ENCODE measurements around the gene PEPD.
A peak's percentile ranks its signal among the peaks of the same experiment; 100 is the strongest.
"Not testable (repeated sequence)": the region's sequence is repeated elsewhere in the genome, so short reads cannot be mapped to it uniquely, and the experiment has no call there.

The PEPD gene

GRCh38 chr19:33521480-33522370, at the start of gene PEPD:
PEPD (minus strand) TSS chr19:33521791; CDS start chr19:33521760, 31 bp downstream.
- DNase-seq (ENCODE audit: low read depth), result peak; percentile 33

DNA sequence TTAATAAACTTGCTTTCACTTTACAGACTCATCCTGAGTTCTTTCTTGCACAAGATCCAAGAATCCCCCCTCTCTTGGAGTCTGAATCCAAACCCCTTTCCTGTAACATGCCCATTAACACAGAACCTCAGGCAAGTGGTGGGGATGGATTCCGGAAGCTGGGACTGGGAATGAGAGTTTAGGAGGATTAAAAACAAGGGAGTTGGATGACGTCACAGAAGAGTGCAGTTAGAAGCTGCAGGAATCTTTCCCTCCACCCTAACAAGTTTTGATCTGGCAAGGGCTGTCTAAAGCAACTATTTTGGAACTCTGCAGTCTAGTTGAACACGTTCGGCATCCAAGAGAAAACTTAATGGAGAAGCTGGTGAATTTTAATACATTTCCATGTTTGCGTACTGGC, 48.2 kb upstream of the PEPD start:
- no peak for DNase-seq (ENCODE audit: low read depth)

DNA sequence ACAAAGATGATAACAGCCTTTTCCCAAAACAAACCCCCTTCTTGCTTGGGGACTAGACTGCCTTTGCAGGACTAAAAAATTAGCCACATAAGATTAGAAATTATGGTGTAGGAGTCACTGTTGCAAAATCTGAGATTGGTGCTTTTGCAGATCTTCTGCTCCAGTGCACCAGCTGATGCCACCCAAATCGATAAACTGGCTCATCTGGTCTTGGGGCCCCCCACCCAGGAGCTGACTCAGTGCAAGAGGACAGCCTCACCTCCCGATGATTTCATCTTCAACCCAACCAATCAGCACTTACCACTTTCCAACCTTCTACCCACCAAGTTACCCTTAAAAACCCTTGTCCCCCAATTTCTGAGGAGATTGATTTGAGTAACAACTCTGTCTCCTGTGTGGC, 47.1 kb upstream of the PEPD start:
- DNase-seq (ENCODE audit: low read depth), result no peak

DNA sequence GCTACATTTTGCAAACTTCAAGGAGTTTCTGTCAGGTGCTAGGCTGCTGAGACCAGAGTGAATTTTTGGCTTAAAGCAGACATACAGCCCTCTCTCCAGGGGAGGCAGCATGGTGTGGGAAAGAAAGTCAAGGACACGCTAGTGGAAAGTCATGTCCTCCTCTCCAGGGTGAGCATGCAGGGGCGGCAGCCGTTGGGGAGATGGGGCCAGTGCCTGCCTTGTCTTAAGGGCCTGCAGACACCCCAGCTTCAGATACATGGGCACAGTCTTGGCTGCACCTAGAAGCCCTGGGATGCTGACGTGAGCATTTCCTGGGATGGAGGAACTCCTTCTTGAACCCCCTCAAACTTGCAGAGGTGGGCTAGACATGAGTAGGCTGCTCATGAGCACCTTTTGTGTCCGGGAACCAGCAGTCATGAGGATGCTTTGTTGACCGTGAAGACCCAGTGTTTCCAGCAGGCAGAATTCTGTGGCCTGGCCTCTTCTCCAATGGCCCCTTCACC, 43.3 kb upstream of the PEPD start:
- DNase-seq (ENCODE audit: low read depth), result no peak

GRCh38 chr19:33562636-33563035, 41.0 kb upstream of the PEPD start:
- no peak for DNase-seq (ENCODE audit: low read depth)

DNA sequence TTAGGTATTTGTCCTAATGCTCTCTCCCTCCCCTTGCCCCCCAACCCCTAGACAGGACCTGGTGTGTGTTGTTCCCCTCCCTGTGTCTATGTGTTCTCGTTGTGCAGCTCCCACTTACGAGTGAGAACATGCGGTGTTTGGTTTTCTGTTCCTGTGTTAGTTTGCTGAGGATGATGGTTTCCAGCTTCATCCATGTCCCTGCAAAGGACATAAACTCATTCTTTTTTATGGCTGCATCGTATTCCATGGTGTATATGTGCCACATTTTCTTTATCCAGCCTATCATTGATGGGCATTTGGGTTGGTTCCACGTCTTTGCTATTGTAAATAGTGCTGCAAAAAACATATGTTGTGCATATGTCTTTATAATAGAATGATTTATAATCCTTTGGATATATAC, 40.1 kb upstream of the PEPD start:
- DNase-seq (ENCODE audit: low read depth), result not testable (repeated sequence)

DNA sequence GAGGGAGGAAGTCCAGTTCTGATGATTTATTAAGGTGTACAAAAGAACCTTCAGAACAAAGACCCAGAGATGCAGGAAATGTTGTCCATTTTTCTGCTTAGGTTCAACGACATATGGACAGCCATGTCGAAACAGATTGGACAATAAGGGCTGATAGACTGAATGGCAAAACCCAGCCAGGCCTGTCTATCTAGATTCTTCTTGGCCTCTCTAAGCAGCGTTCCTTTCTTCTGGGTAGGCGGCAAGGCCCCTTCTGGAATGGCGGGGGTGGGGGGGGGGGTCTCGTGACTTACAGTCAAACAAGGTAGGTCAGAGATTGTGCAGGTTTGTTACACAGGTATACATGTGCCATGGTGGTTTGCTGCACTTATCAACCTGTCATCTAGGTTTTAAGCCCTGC, 39.7 kb upstream of the PEPD start:
- DNase-seq (ENCODE audit: low read depth), result no peak

- DNase-seq (ENCODE audit: low read depth), result no peak
Measured at GRCh38 chr19:33559996-33560395, 38.4 kb upstream of the PEPD start.

DNA sequence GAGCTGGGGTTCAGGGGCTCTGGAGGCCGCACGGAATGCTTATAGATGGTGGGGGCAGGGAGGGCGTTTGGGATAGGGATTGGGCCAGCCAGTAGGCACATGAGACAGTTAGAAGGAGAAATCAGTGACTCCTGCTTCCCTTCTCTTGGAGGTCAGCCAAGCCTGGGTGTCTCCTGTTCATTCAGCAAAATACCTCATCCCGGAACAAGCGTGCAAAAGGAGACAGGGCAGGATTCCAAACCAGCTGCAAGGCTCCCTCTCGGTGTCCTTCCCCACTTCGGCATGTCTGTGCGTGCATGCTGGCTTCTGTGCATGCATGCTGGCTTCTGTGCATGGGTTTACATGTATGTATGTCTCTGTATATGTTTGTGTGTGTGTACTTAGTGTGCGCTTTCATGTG, 37.3 kb upstream of the PEPD start:
- no peak for DNase-seq (ENCODE audit: low read depth)

DNA sequence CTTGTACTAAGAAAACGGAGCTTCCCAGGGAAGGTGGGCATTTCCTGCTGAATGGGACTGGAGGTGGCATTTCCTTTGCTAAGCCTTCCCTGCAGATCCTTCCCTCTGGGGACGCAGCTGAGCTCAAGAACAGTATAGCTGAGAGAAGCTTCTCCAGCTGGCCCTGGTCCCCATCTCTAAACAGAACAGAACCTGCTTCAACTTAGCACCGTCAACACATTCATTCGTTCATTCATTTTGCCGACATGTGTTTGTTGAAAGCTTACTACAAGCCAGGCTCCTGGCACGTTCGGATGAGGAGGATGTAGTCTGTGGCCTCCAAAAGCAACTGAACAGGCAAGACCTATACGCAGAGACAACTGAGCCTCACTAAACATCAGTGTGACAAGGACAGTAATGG, 36.6 kb upstream of the PEPD start:
- DNase-seq (ENCODE audit: low read depth), result no peak

- no peak for DNase-seq (ENCODE audit: low read depth)
Measured at GRCh38 chr19:33557720-33558119, 36.1 kb upstream of the PEPD start.

DNA sequence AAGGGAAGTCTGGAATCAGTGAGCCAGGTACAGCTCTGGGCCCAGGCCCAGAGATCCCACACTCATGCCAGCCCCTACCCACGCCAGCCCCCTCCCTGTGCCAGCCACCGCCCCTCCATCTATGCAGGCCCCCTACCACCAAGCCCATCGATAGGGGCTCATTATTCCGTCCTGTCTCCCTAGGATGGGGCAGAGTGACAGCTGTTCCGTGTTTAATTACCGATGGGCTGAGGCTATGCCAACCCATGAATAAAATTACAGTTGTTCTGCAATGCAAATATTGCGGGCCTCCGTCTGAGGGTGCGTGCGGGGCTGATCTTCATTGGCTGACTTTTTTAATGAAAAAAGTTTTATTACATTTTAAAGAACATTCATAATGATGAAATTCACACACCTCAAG, 35.6 kb upstream of the PEPD start:
- no peak for DNase-seq (ENCODE audit: low read depth)

GRCh38 chr19:33556261-33556660, 34.7 kb upstream of the PEPD start:
- DNase-seq (ENCODE audit: low read depth), result no peak

DNA sequence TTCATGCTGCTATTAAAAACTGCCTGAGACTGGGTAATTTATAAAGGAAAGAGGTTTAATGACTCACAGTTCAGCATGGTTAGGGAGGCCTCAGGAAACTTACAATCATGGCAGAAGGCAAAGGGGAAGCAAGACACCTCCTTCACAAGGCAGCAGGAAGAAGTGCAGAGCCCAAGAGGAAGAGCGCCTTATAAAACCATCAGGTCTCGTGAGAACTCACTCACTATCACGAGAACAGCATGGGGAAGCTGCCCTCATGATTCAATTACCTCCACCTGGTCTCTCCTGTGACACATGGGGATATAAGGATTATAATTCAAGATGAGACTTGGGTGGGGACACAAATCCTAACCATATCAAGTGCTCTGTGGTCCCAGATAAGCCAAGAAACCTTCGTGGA, 34.1 kb upstream of the PEPD start:
- DNase-seq (ENCODE audit: low read depth), result not testable (repeated sequence)

DNA sequence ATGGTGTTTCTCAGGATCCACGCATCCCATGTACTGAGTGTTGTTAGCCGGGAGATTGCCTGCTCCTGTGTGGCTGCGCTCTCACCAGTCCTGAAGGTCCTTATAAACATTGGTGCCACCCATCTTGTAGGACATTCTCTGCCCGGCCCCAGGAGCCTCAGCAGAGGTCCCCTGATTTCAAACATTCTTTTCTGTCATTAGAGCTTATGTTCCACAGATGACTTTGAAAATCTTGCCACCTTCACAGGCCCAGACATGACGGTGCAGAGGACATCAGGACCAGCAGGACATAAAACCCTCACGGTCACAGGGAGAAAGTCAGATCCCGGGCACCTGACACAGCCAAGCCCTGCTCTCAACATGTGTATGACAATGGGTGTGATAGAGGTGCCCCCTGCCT, 33.2 kb upstream of the PEPD start:
- no peak for DNase-seq (ENCODE audit: low read depth)

GRCh38 chr19:33554391-33554790, 32.8 kb upstream of the PEPD start:
- DNase-seq (ENCODE audit: low read depth), result no peak

DNA sequence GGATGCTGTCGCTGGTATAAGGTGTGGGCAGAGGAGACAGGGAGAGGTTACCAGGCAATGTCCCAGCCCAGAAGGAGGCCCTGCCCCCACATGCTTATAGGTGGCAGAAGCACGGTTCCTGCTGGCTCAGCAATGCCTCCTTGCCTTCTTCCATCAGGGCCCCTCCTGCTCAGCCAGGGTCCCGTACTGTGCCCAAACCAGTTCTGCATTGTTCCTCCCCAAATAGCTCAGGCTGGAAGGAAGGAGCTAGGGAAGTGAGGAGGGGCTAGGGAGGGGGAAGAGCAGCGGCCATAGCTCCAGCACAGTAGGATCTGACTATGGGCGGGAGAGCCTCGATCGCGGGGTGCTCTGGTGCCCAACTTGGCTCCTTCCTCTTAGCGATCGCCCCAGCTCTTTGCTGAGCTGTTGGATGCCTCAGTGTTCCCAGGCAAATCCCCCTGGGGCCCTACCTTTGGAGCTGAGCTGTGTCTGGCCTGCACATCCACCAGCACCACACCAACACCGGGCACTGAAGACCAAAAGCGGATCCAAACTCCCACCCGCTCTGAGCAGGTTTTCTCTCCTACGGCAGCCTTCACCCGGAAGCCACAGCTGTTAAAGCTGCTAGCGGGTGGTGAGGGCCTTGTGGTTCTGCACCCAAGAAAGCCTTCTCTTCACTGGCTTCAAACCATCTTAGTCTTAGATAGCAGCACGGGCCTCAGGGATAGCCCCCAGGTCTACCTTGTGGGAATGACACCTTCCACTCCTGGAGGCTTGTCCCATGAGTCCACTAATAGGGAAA, 32.1 kb upstream of the PEPD start:
- DNase-seq (ENCODE audit: low read depth), result no peak

DNA sequence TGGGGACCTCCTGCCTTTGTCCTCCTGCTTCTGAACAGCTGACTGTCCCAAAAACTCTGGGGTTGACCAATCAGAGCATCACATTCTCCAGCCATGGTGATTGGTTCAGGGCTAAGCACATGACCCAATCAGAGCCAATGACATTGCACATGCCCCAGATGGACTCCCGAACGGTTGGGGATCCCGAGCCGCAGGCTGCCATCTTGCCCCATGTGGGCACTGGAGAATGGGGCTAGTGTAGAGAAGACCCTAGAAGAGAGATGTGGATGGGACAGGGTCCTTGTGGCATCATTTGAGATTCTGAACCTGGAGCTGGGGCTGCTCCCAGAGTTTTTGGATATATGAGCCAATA, 31.3 kb upstream of the PEPD start:
- DNase-seq (ENCODE audit: low read depth), result no peak

DNA sequence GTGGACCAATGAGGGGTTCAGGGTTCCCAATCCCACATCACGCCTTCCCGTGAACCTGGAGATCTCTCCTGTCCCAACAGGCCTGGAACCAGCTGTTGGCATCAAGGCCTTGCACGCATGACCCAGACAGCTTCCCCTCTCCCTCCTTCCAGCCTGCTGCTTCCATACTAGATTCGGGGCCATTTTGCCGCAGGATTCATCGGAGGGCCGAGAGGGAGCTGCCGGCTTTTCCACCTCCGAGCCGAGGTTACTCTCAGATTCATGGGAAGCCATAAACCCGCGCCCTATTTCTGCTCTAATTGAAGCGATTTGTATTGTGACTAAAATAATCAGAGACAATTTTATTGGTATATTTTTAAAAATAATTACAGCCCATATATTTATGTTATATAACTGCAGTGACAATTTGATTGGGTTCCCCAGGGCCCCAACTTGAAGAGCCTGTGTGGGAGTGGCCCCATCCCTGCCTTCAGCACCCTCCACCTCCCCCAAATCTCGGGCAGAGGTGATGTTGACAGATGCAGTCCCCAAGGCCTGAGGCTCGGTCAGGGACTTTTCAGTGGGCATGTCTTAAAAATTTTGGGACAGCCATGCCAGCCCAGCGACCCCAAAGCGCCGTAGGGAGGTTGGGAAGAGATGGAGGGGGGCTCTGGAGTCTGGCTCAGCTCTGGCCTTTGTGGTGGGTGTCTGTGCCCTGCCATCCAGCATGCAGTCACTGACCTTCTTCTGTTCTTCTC, 30.8 kb upstream of the PEPD start:
- no peak for DNase-seq (ENCODE audit: low read depth)

- DNase-seq (ENCODE audit: low read depth), result no peak
Measured at GRCh38 chr19:33551676-33552075, 30.1 kb upstream of the PEPD start.

- DNase-seq (ENCODE audit: low read depth), result no peak
Measured at GRCh38 chr19:33550768-33551167, 29.2 kb upstream of the PEPD start.

GRCh38 chr19:33547676-33548075, 26.1 kb upstream of the PEPD start:
- DNase-seq (ENCODE audit: low read depth), result no peak

GRCh38 chr19:33546656-33547055, 25.1 kb upstream of the PEPD start:
- DNase-seq (ENCODE audit: low read depth), result no peak
